Mesodermal cell (in vitro differentiated cells): Measurements from ENCODE around the gene GAPVD1.
"Not testable (repeated sequence)": the region's sequence is repeated elsewhere in the genome, so short reads cannot be mapped to it uniquely, and the experiment has no call there.

Source experiments
- H3K27ac ChIP-seq: 2 replicates; pipeline ENCODE4 v1.7.0; 2013; ENCODE audit warnings: mild to moderate bottlenecking, low read depth, low read length, moderate library complexity; ENCODE audit not compliant: severe bottlenecking
- H3K36me3 ChIP-seq: 2 replicates; pipeline ENCODE4 v1.7.1; 2013; ENCODE audit warnings: mild to moderate bottlenecking, low read length, moderate library complexity; ENCODE audit not compliant: control insufficient read depth, insufficient read depth
- H3K4me1 ChIP-seq: one replicate; pipeline ENCODE4 v1.7.1; 2013; ENCODE audit warnings: mild to moderate bottlenecking, low read length; ENCODE audit not compliant: insufficient read depth, control insufficient read depth, poor library complexity, severe bottlenecking
- H3K4me3 ChIP-seq: 2 replicates; pipeline ENCODE4 v1.7.0; 2013; ENCODE audit warnings: low read length, control low read depth, mild to moderate bottlenecking; ENCODE audit not compliant: insufficient read depth, poor library complexity, severe bottlenecking; ENCODE audit errors: extremely low read depth
- H3K9me3 ChIP-seq: 2 replicates; pipeline ENCODE4 v1.7.1; 2013; ENCODE audit warnings: mild to moderate bottlenecking, low read length, moderate library complexity; ENCODE audit not compliant: control insufficient read depth
- WGBS, 2 experiments: methylation state at CpG; one replicate each; pipeline ENCODE4 v1.1.5; 2013; ENCODE audit warnings: missing lambda C conversion rate in 2 of 2; ENCODE audit not compliant: insufficient coverage in 2 of 2; 5-methylcytosine and 5-hydroxymethylcytosine counted together

The GAPVD1 gene

DNA sequence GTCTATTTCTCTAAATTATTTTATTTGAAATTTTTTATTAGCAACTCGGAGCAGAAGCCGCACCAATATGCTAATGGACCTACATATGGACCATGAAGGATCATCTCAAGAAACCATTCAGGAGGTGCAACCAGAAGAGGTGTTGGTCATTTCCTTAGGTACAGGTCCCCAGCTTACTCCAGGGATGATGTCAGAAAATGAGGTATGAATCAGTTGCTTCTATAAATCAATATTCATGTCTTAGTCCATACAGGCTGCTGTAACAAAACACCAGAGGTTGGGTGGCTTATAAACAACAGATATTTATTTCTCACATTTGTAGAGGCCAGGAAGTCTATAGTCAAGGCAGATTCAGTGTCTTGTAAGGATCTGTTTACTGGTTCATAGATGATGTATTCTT lies 50.8 kb downstream of the GAPVD1 start:
- Histone ChIP-seq H3K9me3 (no peaks in the 10 kb centered on the region), H3K4me3 (no peak overlapping the region), H3K36me3 (peaks cover 75% of the 10 kb centered on the region), H3K4me1 (no peaks in the 10 kb centered on the region), H3K27ac (no peak overlapping the region)
- 100% methylated on average over 2 of the region's 2 CpGs for WGBS, 2 experiments

- not testable (repeated sequence) for H3K4me1 ChIP-seq, H3K27ac ChIP-seq, H3K4me3 ChIP-seq, H3K9me3 ChIP-seq
- 80 to 83% methylated on average over 1 to 2 of the region's 3 CpGs for WGBS, 2 experiments
- H3K36me3 ChIP-seq, result peaks cover 76% of the 10 kb centered on the region
These were observed 54.7 kb downstream of the GAPVD1 start for GRCh38 chr9:125316359-125316758.

DNA sequence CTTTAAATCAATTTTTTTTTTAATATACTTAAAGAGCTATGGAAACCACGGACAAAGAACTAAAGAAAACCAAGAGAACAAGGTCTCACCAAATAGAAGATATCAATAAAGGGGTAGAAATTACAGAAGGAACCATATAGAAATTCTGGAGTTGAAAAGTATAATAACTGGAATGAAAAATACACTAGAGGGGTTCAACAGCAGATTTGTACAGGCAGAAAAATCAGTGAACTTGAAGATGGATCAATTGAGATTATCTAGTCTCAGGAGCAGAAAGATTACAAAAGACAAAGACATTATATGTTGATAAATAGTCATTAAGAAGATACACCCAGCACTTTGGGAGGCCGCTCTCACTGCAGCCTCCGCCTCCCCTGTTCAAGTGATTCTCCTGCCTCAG lies 56.1 kb downstream of the GAPVD1 start:
- Histone ChIP-seq H3K36me3 (peaks cover 72% of the 10 kb centered on the region), H3K4me3 (no peak overlapping the region)
- WGBS, 2 experiments, result 100% methylated on average over 2 of the region's 3 CpGs; no CpG with 5 or more reads in 1 of the 2 experiments

GRCh38 chr9:125321496-125321895 lies 59.9 kb downstream of the GAPVD1 start:
- Histone ChIP-seq H3K9me3 (no peaks in the 10 kb centered on the region), H3K36me3 (peaks cover 56% of the 10 kb centered on the region), H3K4me1 (no peaks in the 10 kb centered on the region), H3K4me3 (no peak overlapping the region), H3K27ac (no peak overlapping the region)
- WGBS, 2 experiments, result 100% methylated on average over 1 of the region's 3 CpGs

More for the DNA sequence above, 56.1 kb downstream of the GAPVD1 start:
- Histone ChIP-seq H3K9me3 (no peaks in the 10 kb centered on the region), H3K4me1 (no peaks in the 10 kb centered on the region), H3K27ac (no peak overlapping the region)

- Histone ChIP-seq H3K9me3 (no peaks in the 10 kb centered on the region), H3K4me1 (no peaks in the 10 kb centered on the region), H3K36me3 (peaks cover 57% of the 10 kb centered on the region), H3K27ac (no peak overlapping the region), H3K4me3 (no peak overlapping the region)
- no CpG with 5 or more reads among the region's 1 CpG for WGBS, 2 experiments
These were observed 62.0 kb downstream of the GAPVD1 start for GRCh38 chr9:125323615-125324014.

DNA sequence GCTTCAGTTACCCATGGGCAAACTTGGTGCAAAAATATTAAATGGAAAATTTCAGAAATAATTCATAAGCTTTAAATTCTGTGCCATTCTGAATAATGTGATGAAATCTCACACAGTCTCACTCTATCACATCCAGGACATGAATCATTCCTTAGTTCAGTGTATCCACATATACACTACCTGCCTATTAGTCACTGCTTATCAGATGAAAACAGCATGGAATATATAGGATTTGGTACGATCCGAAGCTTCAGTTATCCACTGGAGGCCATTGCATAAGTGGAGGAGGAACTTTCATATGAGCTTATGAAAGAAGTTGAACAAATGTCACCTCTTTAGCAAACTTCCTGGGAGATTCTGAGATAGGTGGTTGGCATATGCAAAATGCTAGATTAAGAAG lies 64.2 kb downstream of the GAPVD1 start:
- WGBS, 2 experiments, result 100% methylated on average over 1 to 2 of the region's 2 CpGs
- H3K36me3 ChIP-seq, result peaks cover 64% of the 10 kb centered on the region
- no peaks in the 10 kb centered on the region for H3K9me3 ChIP-seq
- H3K27ac ChIP-seq, result no peak overlapping the region
- no peak overlapping the region for H3K4me3 ChIP-seq
- H3K4me1 ChIP-seq, result no peaks in the 10 kb centered on the region

- H3K4me1 ChIP-seq, result no peaks in the 10 kb centered on the region
- H3K9me3 ChIP-seq, result no peaks in the 10 kb centered on the region
- H3K4me3 ChIP-seq, result no peak overlapping the region
- no peak overlapping the region for H3K27ac ChIP-seq
- H3K36me3 ChIP-seq, result peaks cover 75% of the 10 kb centered on the region
These were observed 68.4 kb downstream of the GAPVD1 start for GRCh38 chr9:125329978-125330377.

- no peak overlapping the region for H3K27ac ChIP-seq
- H3K9me3 ChIP-seq, result no peaks in the 10 kb centered on the region
- no peaks in the 10 kb centered on the region for H3K4me1 ChIP-seq
- 100% methylated on average over 1 of the region's 2 CpGs; no CpG with 5 or more reads in 1 of the 2 experiments for WGBS, 2 experiments
- H3K36me3 ChIP-seq, result peaks cover 77% of the 10 kb centered on the region
- no peak overlapping the region for H3K4me3 ChIP-seq
These were observed 69.0 kb downstream of the GAPVD1 start for GRCh38 chr9:125330587-125330986.

DNA sequence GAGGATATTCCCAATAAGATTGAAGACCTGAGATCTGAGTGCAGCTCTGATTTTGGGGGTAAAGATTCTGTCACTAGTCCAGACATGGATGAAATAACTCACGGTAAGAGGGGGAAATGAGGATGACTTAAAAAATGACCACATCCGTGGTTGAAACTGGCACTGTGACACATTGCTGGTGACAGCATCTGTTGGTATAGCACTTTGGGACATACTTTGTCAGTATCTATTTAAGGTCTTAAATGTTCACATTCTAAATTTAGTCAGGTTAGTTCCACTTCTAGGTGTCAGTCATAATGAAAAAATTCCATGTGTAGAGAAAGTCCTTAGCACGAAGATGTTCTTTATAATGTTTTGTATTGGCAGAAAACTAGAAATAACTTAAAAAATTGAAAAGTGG lies 70.9 kb downstream of the GAPVD1 start:
- WGBS, 2 experiments, result 96 to 97% methylated on average over 3 of the region's 3 CpGs
- Histone ChIP-seq H3K4me3 (no peak overlapping the region), H3K36me3 (peaks cover 71% of the 10 kb centered on the region), H3K4me1 (no peaks in the 10 kb centered on the region), H3K9me3 (no peaks in the 10 kb centered on the region), H3K27ac (no peak overlapping the region)

GRCh38 chr9:125337236-125337635 lies 75.6 kb downstream of the GAPVD1 start:
- Histone ChIP-seq H3K27ac (no peak overlapping the region), H3K36me3 (peaks cover 75% of the 10 kb centered on the region), H3K4me3 (no peak overlapping the region), H3K4me1 (no peaks in the 10 kb centered on the region), H3K9me3 (no peaks in the 10 kb centered on the region)
- WGBS, 2 experiments, result 88 to 91% methylated on average over 4 to 5 of the region's 8 CpGs

GRCh38 chr9:125338929-125339328 lies 77.3 kb downstream of the GAPVD1 start:
- H3K27ac ChIP-seq, result no peak overlapping the region
- peaks cover 61% of the 10 kb centered on the region for H3K36me3 ChIP-seq
- no peaks in the 10 kb centered on the region for H3K4me1 ChIP-seq
- WGBS, 2 experiments, result 100% methylated on average over 2 of the region's 3 CpGs
- no peaks in the 10 kb centered on the region for H3K9me3 ChIP-seq
- no peak overlapping the region for H3K4me3 ChIP-seq
